22Rv1 (cell line): Measurements from ENCODE around the gene CRYBB1.

Experiments
- CTCF ChIP-seq: fragments of 450-650 bp; IDR thresholded peaks from 2 replicates; pipeline ENCODE4 v1.5.1; 2017; ENCODE audit warnings: mild to moderate bottlenecking
- ZFX ChIP-seq: fragments of 450-650 bp; IDR thresholded peaks from 2 replicates; pipeline ENCODE4 v1.6.1; 2017; ENCODE audit warnings: antibody characterized with exemption, borderline replicate concordance

- TF ChIP-seq CTCF (no peak), ZFX (no peak)
Measured at GRCh38 chr22:26589367-26589844, 28.4 kb downstream of the CRYBB1 start.
